Cardiac septum (tissue), 1 donor: ENCODE results near the gene MUC3A. TPM values are rescaled to one million over a fixed set of nuclear protein-coding genes. Genes with fewer than 3 reads are reported as not detected.

Experiments used
- DNase-seq: peaks from one replicate; pipeline ENCODE4 v3.0.0-alpha.2; 2020; ENCODE audit warnings: low spot score
- intact Hi-C: fragments of 100-400 bp; cut with DNase I; formaldehyde crosslinking; loops from one replicate; pipeline ENCODE4 v1.14.0; 2022
- total RNA-seq: library from RNA; stranded (reverse); fragmentation: NEBNext Ultra II Directional; extraction: Animal tissue kit (Norgen Biotek cat#: 25700); gene quantifications from one replicate; pipeline ENCODE4 v1.2.1, GENCODE V29; 2021
- donor health status: DM: no; HTN: no; CAD: no.

MUC3A gene
- total RNA-seq, 1 donor from 2014 or later: 0.86 TPM

- intact Hi-C loops: no loop called here
- DNase-seq: no peak
Measured at GRCh38 chr7:100942045-100942774, 7.1 kb upstream of the MUC3A start.

GRCh38 chr7:100943693-100944092 is 5.6 kb upstream of the MUC3A start:
- DNase-seq: no peak
- intact Hi-C loops: no loop called here

GRCh38 chr7:100944138-100944537 is 5.2 kb upstream of the MUC3A start:
- intact Hi-C loops: no loop called here

DNA sequence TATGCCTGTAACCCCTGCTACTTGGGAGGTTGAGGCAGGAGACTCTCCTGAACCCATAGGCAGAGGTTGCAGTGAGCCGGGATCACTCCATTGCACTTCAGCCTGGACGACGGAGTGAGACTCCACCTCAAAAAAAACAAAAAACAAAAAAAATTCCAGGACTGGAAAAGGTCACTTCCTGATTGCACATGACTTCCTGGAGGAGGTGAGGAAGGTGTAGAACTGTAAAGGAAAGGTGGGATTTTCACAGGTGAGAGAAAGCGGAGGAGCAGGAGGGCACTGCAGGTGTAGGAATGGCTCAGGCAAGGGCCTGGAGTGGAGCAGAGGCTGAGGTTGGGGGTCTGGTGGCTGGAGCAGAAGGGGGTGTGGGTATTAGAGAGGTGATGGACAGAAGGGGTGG is 3.2 kb upstream of the MUC3A start:
- no peak for DNase-seq
- intact Hi-C loops: no loop called here

More at GRCh38 chr7:100944138-100944537, 5.2 kb upstream of the MUC3A start:
- no peak for DNase-seq

GRCh38 chr7:100946766-100947365 is 2.5 kb upstream of the MUC3A start:
- intact Hi-C loops: no loop called here
- no peak for DNase-seq

- DNase-seq: no peak
- intact Hi-C loops: no loop called here
Measured at GRCh38 chr7:100947792-100948191, 1.5 kb upstream of the MUC3A start.

GRCh38 chr7:100949933-100950443 is 654 bp downstream of the MUC3A start:
- intact Hi-C loops: no loop called here

DNA sequence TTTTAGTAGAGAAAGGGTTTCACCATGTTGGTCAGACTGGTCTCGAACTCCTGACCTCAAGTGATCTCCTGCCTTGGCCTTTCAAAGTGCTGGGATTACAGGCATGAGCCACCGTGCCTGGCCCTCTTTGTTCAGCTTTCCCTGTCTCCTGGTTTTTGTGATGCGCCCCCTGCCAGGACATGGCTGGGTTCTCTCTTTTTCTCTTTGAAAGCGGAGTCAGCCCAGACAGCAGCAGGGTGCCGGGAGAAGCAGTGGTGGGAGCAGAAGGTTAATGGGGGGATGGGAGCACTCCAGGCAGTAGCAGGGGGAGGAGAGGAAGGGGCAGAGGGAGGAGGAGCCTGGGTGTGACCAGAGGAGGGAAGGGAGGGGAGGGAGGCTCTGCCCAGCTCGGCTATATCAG is 1.8 kb downstream of the MUC3A start:
- intact Hi-C loops: no loop called here

More at GRCh38 chr7:100949933-100950443, 654 bp downstream of the MUC3A start:
- no peak for DNase-seq

GRCh38 chr7:100951888-100952560 is 2.7 kb downstream of the MUC3A start:
- intact Hi-C loops: no loop called here
- DNase-seq: no peak

More for the DNA sequence above, 1.8 kb downstream of the MUC3A start:
- DNase-seq: no peak

- intact Hi-C loops: no loop called here
- no peak for DNase-seq
Measured at GRCh38 chr7:100952641-100953040, 3.3 kb downstream of the MUC3A start.

GRCh38 chr7:100957832-100958421 is 8.6 kb downstream of the MUC3A start:
- no peak for DNase-seq
- intact Hi-C loops: no loop called here

GRCh38 chr7:100959894-100960293 is 10.6 kb downstream of the MUC3A start:
- intact Hi-C loops: no loop called here
- no peak for DNase-seq

DNA sequence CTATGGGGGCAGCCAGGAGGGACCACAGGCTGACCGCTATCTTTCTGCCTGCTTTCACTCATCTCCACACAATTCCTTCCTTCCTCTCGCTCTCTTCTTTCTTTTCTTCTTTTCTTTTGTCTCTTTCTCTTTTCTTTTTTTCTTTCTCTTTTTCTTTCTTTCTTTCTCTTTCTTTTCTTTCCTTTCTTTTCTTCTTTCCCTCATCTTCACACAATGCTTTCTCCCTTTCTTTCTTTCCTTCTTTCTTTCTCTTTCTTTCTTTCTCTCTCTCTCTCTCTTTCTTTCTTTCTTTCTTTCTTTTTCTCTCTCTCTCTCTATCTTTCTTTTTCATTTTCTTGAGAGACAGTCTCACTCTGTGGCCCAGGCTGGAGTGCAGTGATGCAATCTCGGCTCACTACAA is 13.2 kb downstream of the MUC3A start:
- DNase-seq: no peak
- intact Hi-C loops: no loop called here

DNA sequence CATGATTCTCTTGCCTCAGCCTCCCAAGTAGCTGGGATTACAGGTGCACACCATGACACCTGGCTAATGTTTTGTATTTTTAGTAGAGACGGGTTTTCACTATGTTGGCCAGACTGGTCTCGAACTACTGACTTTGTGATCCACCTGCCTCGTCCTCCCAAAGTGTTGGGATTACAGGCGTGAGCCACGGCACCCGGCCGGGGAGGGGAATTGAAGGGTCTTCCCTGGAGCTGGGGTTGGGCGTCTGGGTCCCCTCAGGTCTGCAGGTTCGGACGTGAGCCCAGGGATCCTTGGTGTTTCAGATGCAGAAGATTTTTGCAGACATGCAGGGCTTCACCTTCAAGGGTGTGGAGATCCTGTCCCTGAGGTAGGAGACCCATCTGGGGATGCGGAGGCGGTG is 14.1 kb downstream of the MUC3A start:
- no peak for DNase-seq
- intact Hi-C loops: no loop called here

- no peak for DNase-seq
- intact Hi-C loops: no loop called here
Measured at GRCh38 chr7:100963874-100964273, 14.5 kb downstream of the MUC3A start.

GRCh38 chr7:100964630-100965029 is 15.3 kb downstream of the MUC3A start:
- no peak for DNase-seq
- intact Hi-C loops: no loop called here

DNA sequence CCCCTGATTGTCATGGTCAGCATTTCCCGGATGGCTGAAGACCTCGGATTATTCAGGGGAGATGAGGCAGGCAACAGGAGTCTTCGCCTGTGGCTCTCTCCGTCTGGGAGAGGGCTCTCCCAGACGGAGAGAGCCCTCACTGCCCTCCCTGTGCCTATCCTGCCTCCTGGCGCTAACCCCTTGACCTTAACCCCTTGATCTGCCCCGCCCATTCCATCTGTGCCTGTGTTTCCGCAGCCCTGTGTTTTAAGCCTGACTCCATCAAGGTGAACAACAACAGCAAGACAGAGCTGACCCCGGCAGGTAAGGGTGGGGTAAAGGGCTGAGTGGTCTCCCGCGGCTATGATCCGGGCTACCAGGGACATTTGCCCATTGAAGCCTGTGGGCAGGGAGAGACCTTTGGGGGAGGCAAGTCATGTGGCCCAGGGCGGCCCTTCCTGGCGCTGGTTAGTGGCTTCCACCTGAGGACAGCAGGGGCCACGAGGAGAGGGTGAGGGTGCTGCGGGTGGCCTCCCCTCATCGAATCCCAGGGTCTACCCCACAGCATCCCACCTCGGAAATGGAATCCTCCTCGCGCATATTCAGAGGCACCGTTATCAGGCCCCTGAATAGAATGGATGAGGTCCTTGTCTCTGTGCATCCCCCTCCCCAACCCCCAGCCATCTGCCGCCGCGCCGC is 15.8 kb downstream of the MUC3A start:
- no peak for DNase-seq
- intact Hi-C loops: no loop called here

DNA sequence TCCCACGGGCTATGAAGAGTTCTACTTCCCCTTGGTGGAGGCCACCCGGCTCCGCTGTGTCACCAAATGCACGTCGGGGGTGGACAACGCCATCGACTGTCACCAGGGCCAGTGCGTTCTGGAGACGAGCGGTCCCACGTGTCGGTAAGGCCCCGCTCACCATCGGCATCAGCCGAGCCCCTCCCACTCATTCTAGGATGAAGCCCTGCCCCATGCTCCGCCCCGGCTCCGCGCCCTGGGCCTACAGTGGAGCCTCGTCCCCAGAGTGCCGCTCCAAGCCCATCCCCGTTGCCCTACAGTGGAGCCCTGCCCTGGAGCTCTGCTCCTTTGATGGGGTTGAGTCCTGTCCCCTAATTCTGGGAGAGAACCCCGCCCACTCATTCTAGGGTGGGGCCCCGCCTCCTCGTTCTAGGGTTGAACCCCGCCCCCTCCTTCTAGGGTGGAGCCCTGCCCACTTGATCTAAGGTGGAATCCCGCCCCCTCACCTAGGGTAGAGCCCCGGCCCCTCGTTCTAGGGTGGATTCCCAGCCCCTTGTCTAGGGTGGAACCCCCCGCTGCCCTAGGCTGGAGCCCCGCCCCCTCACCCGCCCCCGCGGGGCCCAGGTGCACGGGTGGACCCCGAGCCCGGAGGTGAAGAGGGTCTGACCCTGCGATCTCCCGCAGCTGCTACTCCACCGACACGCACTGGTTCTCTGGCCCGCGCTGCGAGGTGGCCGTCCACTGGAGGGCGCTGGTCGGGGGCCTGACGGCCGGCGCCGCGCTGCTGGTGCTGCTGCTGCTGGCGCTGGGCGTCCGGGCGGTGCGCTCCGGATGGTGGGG is 16.6 kb downstream of the MUC3A start:
- DNase-seq: peak; percentile 79
- intact Hi-C loops: no loop called here
